WERI-Rb-1 (cell line): ENCODE results near the gene TTLL5.

Experiments
- DNase-seq: peaks from one replicate; pipeline ENCODE4 v3.0.0-alpha.2; 2020
- H3K27ac ChIP-seq: fragments of 250-450 bp; sonication (Bioruptor Pico); 2 replicates; pipeline ENCODE4 v1.5.1; 2020; ENCODE audit warnings: mild to moderate bottlenecking, moderate library complexity
- H3K27me3 ChIP-seq: fragments of 250-450 bp; sonication (Bioruptor Pico); 2 replicates; pipeline ENCODE4 v1.5.1; 2021; ENCODE audit warnings: mild to moderate bottlenecking, low read depth, moderate library complexity; ENCODE audit not compliant: insufficient read depth, severe bottlenecking
- H3K36me3 ChIP-seq: fragments of 250-450 bp; sonication (Bioruptor Pico); 2 replicates; pipeline ENCODE4 v1.5.1; 2020; ENCODE audit warnings: mild to moderate bottlenecking, moderate library complexity
- H3K4me3 ChIP-seq: 2 replicates; pipeline ENCODE4 v1.5.1; 2011; ENCODE audit warnings: low read depth, mild to moderate bottlenecking, control low read depth, low read length
- H3K9me3 ChIP-seq: fragments of 250-450 bp; sonication (Bioruptor Pico); 2 replicates; pipeline ENCODE4 v1.5.1; 2021; ENCODE audit warnings: mild to moderate bottlenecking, moderate library complexity; ENCODE audit not compliant: severe bottlenecking
- CTCF ChIP-seq: IDR thresholded peaks from 2 replicates; pipeline ENCODE4 v1.5.1; 2011; ENCODE audit warnings: low read depth, mild to moderate bottlenecking, control low read depth, inconsistent platforms, low read length

The TTLL5 gene

GRCh38 chr14:75773046-75773445 is 112.0 kb downstream of the TTLL5 start:
- Histone ChIP-seq H3K27ac (no peak overlapping the region), H3K9me3 (no peaks in the 10 kb centered on the region), H3K36me3 (peaks cover 28% of the 10 kb centered on the region), H3K4me3 (no peak overlapping the region), H3K27me3 (no peaks in the 10 kb centered on the region)
- no peak for DNase-seq
- no peak for TF ChIP-seq CTCF

- no peak overlapping the region for H3K27ac ChIP-seq
- no peaks in the 10 kb centered on the region for H3K27me3 ChIP-seq
- no peak overlapping the region for H3K4me3 ChIP-seq
- DNase-seq = no peak
- H3K36me3 ChIP-seq = peaks cover 30% of the 10 kb centered on the region
- no peak for TF ChIP-seq CTCF
- no peaks in the 10 kb centered on the region for H3K9me3 ChIP-seq
Measured at GRCh38 chr14:75781096-75781495, 120.0 kb downstream of the TTLL5 start.

GRCh38 chr14:75783184-75783583 is 122.1 kb downstream of the TTLL5 start:
- no peak overlapping the region for H3K4me3 ChIP-seq
- no peak for TF ChIP-seq CTCF
- H3K36me3 ChIP-seq = peaks cover 21% of the 10 kb centered on the region
- DNase-seq = no peak
- H3K27ac ChIP-seq = no peak overlapping the region
- H3K27me3 ChIP-seq = no peaks in the 10 kb centered on the region
- no peaks in the 10 kb centered on the region for H3K9me3 ChIP-seq

GRCh38 chr14:75783602-75784313 is 122.7 kb downstream of the TTLL5 start:
- Histone ChIP-seq H3K36me3 (peaks cover 21% of the 10 kb centered on the region), H3K27me3 (no peaks in the 10 kb centered on the region), H3K4me3 (no peak overlapping the region)

GRCh38 chr14:75784314-75784686 is 123.3 kb downstream of the TTLL5 start:
- no peak for DNase-seq
- Histone ChIP-seq H3K4me3 (no peak overlapping the region), H3K27me3 (no peaks in the 10 kb centered on the region), H3K27ac (no peak overlapping the region), H3K36me3 (peaks cover 21% of the 10 kb centered on the region), H3K9me3 (no peaks in the 10 kb centered on the region)
- TF ChIP-seq CTCF = no peak

More at GRCh38 chr14:75783602-75784313, 122.7 kb downstream of the TTLL5 start:
- TF ChIP-seq CTCF = no peak
- no peaks in the 10 kb centered on the region for H3K9me3 ChIP-seq
- H3K27ac ChIP-seq = no peak overlapping the region
- no peak for DNase-seq

GRCh38 chr14:75793806-75794205 is 132.8 kb downstream of the TTLL5 start:
- Histone ChIP-seq H3K9me3 (peaks cover 4% of the 10 kb centered on the region), H3K4me3 (no peak overlapping the region)
- DNase-seq = no peak

More at GRCh38 chr14:75793806-75794205, 132.8 kb downstream of the TTLL5 start:
- Histone ChIP-seq H3K27ac (no peak overlapping the region), H3K36me3 (peaks cover 6% of the 10 kb centered on the region), H3K27me3 (no peaks in the 10 kb centered on the region)
- TF ChIP-seq CTCF = no peak
